GM21723 (cell line): ENCODE data around the gene USP36.
A peak's percentile ranks its signal among the peaks of the same experiment; 100 is the strongest.
"Not testable (repeated sequence)": the region's sequence is repeated elsewhere in the genome, so short reads cannot be mapped to it uniquely, and the experiment has no call there.

Experiments
- ATAC-seq: cut with Tn5 transposase; IDR thresholded peaks from one replicate; pipeline ENCODE4 v1.9.1; 2021; ENCODE audit warnings: mild to moderate bottlenecking, moderate library complexity; ENCODE audit not compliant: unreplicated experiment

USP36 gene

GRCh38 chr17:78872486-78872885, 31.9 kb upstream of the USP36 start:
- no peak for ATAC-seq

GRCh38 chr17:78870621-78871020, 30.0 kb upstream of the USP36 start:
- no peak for ATAC-seq

DNA sequence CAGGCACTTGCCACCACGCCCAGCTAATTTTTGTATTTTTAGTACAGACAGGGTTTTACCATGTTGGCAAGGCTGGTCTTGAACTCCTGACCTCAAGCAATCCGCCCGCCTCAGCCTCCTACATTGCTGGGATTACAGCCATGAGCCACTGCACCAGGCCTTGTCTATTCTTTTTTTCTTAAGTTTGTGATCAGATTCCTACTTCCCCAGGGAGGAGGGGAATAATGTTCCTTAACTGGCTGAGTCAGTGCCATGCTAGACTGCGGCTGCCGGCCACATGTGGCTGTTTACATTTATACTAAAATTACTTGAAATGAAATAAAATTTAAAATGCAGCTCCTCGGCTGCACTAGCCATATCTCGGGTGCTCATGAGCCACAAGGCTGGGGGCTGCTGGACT, 27.8 kb upstream of the USP36 start:
- ATAC-seq = no peak

GRCh38 chr17:78867046-78867445, 26.4 kb upstream of the USP36 start:
- not testable (repeated sequence) for ATAC-seq

- ATAC-seq = no peak
Measured at GRCh38 chr17:78865682-78866390, 25.2 kb upstream of the USP36 start.

DNA sequence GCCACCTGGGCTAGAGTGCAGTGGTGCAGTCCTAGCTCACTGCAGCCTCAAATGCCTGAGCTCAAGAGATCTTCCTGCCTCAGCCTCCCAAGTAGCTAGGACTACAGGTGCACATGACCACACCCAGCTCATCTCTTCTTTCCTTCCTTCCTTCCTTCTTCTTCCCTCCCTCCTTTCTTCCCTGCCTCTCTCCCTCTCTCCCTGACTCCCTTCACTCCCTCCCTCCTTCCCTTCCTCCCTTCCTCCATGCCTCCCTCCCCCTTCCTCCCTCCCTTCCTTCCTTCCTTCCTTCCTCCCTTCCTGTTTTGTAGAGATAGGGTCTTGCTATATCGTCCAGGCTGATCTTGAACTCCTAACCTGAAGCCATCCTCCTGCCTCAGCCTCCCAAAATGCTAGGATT, 23.5 kb upstream of the USP36 start:
- ATAC-seq = no peak

- ATAC-seq = no peak
Measured at GRCh38 chr17:78862073-78863023, 21.7 kb upstream of the USP36 start.

DNA sequence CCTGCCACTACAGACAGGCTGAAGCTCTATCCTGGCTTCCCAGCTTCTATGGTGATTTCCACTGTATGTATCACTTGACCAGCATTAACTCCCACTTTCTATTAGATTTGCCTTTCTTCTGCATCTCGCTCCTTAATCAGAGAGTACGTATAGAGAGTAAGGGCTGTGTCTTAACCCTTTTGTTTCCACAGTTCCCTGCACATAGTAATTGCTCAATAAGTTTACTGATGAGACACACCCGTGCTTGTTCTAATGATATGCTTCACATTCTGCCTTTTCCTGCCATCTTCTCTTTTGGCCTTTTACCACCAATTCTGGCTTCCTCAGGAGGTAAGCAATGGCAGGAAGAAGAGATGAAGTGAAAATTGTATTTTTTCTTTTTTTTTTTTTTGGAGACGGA, 20.6 kb upstream of the USP36 start:
- no peak for ATAC-seq

GRCh38 chr17:78859051-78859450, 18.4 kb upstream of the USP36 start:
- no peak for ATAC-seq

GRCh38 chr17:78857266-78857665, 16.7 kb upstream of the USP36 start:
- ATAC-seq = no peak

DNA sequence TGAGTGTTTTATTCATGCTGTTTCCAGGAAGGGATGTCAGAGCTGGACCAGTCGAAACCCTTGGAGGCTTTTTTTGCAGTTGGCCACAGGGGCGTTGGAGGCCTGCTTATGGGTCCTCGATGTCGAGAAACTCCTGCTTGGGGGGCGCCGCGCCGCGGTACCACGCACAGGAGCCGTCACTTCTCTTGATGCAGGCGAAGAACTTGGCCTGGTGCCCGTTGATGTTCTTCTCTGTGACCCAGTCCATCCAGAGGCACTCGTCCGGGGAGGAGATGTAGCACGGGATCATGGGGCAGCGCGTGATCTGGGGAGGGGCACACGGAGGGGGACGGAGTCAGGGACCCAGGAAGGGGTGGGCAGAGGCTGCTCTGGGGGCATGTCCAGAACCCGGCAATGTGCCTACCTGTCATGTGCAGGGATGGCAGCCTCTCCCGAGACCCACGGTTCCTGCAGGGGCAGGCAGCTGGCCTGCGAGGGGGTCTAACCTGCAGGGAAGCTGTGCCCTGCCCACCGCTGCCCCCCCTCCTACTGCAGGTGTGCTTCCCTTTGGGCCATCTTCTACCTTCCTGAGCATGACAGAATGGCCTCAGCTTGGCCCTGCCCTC, 15.0 kb upstream of the USP36 start:
- no peak for ATAC-seq

- no peak for ATAC-seq
Measured at GRCh38 chr17:78854508-78854907, 13.9 kb upstream of the USP36 start.

GRCh38 chr17:78853926-78854394, 13.3 kb upstream of the USP36 start:
- ATAC-seq = no peak

DNA sequence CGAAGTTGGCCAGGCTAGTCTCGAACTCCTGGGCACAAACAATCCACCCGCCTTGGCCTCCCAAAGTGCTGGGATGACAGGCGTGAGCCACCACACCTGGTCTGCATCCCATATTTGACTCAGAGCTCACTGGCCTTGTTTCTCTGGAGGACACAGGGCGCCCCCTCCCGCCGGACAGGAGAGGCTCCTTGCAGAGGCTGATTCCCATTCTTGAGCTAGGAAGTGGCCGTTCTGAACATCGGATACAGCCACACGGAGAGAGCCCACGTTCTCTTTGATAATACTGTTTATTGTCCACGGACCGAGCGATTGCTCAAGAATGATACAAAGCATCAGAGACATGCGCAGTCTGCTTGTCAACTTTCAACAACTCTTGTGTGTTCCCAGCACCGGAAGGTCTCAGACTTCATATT, 12.1 kb upstream of the USP36 start:
- no peak for ATAC-seq

GRCh38 chr17:78849026-78849425, 8.4 kb upstream of the USP36 start:
- ATAC-seq = no peak

DNA sequence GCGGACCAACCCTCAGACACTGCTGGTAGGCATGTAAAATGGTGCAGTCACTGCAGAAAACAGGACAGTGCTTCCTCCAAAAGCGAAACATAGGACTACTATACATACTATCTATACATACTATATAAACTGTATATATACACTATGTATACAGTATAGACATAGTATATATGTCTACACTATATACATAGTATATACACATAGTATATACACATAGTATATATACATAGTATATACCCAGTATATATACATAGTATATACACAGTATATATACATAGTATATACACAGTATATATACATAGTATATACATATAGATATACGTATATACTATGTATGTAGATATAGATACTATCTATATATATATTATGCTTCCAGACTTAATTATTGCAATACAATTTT, 6.4 kb upstream of the USP36 start:
- no peak for ATAC-seq

DNA sequence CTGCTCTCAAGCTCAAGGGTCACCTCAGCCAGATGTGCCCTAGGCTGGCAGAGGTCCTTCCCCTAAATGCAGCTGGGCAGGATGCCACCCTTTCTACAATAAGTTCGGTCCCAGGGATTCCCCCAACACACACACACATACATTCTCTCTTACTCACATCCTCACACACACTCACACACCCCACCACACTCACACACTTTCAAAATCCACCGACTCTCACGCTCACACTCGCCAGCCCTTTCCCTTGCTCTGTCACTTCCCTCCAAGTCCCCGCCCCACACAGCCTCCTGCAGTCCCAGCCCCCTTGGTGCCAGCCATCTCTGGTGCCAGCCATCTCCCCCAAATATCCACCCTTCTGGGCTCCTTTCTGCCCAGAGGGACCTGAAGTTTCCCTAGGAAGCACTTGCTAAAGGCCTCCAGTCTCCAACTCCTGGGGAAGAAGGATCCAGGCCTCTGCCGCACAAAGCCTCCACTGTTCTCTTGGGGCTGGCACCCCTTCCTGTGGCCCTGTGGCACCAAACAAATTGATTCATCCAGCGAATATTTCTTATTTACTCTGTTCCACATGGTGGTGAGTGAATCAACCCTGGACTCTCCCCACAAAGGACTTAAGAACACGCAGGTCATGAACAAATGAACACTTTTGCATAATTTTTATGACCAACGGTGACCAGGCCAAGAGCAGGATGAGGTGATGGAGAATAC, 3.8 kb upstream of the USP36 start:
- no peak for ATAC-seq

DNA sequence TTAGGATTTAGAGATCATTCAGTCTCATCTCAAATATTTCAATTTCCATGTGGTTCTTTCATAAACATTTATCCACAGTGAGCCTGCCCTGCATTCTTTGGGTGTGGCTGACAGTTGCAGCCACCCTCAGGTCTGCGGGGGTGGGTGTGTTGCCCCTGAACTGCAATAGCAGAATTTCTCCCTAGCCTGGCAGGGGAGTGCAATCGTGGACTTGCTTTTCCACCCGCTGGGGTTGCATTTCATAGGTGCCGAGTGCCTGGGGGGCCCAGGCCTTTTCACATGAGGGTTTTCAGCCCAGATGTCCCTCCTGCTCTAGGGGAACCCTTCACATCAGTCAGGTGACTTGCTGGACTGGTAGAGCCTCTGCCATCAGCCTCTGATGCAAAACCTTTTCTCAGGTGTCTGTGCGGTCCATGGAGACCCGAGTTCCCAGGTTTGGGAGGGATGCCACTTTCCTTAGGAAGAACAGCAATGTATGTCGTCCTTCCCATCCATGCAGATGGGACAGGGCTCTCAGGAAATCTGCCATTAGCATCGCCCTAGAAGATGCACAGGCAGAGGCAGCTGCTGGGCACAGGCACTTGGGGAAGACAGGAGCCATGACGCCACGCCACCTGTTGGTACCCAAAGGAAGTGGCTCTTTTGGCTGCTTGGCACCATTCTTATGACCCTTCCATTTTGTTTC, 2.4 kb upstream of the USP36 start:
- no peak for ATAC-seq

DNA sequence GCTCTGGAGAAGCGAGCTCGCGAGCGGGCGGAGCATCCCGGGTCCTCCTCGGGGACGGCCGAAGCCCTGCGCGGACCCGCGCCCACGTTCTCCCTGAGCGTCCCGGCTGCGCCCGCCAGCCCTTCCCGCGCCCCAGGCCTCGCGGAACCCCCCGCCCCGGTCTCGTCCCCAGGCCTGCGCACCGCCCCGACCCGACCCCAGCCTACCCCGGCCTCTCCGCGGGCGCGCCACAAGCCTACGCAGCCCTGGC, 159 bp downstream of the USP36 start:
- ATAC-seq = no peak

DNA sequence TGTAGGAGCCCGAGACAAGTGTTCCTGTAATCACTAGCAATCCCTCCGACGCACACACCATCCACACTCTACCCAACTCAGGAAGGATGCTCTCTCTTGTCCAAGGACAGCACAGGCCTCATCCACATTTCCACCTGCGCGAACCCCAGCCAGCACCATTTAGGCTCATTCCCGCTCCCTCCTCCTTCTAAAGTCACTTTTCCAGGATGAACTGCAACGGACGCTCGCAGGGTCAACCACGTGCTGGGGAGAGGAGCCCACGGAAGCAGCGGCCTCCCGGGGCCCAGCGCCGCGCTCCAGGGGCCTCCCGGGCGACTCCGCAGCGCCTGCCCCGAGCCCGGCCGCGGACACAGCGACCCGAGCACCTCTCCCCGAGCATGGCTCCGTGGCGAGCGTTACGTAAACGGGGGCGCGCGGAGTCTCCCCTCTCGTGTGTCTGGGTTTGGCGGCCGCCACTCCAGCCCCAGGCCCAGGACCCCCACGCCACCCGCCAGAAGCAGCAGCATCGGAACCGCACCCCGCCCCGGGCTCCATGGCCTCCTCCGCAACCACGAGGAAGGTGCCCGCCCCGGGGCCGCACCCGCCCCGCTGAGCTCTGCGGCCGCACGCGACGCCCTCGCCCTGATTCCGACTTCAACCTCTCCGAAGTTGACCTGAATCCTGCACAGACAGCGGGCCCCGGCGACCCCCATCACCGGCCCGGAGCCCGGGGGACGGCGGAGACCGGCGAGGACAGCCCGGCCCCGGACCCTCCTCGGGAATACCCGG, 668 bp downstream of the USP36 start:
- peak; percentile 20 for ATAC-seq
